AG04450 (cell line): Measurements from ENCODE around the gene COL4A4. TPM values are rescaled to one million over a fixed set of nuclear protein-coding genes. Genes with fewer than 3 reads are reported as not detected.

Experiments used
- CTCF ChIA-PET: fragments of 300-600, 350-600 bp; formaldehyde crosslinking; extraction: SDS; loops from one replicate; lab custom pipeline; 2022; ENCODE audit warnings: antibody characterized with exemption, inconsistent platforms; lab: Charles Lee
- POLR2A ChIA-PET: fragments of 350-600 bp; formaldehyde crosslinking; extraction: SDS; loops from one replicate; lab custom pipeline; 2021; ENCODE audit warnings: antibody characterized with exemption, inconsistent platforms; lab: Yijun Ruan, JAX
- DNase-seq: peaks from one replicate; pipeline ENCODE4 v3.0.0-alpha.2; 2011; ENCODE audit warnings: low read depth, low spot score
- H3K27ac ChIP-seq: one replicate; pipeline ENCODE4 v1.5.1; 2012; ENCODE audit warnings: low read depth, low read length, control low read depth
- H3K27me3 ChIP-seq: one replicate; pipeline ENCODE4 v1.6.0; 2012; ENCODE audit warnings: low read length; ENCODE audit not compliant: control insufficient read depth, insufficient read depth
- H3K4me3 ChIP-seq: 2 replicates; pipeline ENCODE4 v1.5.1; 2011; ENCODE audit warnings: mild to moderate bottlenecking, low read depth, low read length, control low read depth
- H3K9me3 ChIP-seq: 2 replicates; pipeline ENCODE4 v1.5.1; 2012; ENCODE audit warnings: low read length; ENCODE audit not compliant: control insufficient read depth, insufficient read depth
- CTCF ChIP-seq: IDR thresholded peaks from 2 replicates; pipeline ENCODE4 v1.5.1; 2011; ENCODE audit warnings: low read depth, low read length, control low read depth, inconsistent platforms
- polyA plus RNA-seq: library from polyadenylated mRNA; depleted of rRNA; stranded (reverse); fragments of >200 nt; gene quantifications from 2 replicates; pipeline ENCODE4 v1.2.3, GENCODE V29; 2011

The COL4A4 gene
- polyA plus RNA-seq, 1 experiment = 0.06 TPM

DNA sequence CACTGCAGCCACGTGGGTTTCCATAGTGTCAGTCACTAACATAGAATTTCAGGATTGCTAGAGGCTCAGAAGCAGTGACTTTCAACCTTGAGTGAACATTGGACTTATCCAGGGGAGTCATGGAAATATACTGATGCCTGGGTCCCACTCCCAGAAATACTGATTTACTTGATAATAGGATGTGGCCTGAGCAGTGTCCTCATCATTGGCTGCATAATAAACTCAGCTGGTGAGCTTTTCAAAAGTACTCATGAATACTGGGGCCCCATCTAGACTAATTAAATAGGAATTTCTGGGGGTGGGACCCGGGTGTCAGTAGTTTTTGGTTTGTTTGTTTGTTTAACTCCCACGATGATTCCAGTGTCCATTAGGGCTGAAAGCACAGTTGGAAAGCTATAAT, 141.4 kb downstream of the COL4A4 start:
- Histone ChIP-seq H3K27me3 (no peaks in the 10 kb centered on the region), H3K9me3 (no peaks in the 10 kb centered on the region), H3K27ac (no peak overlapping the region), H3K4me3 (no peak overlapping the region)
- no peak for TF ChIP-seq CTCF
- no peak for DNase-seq
- CTCF ChIA-PET = interaction anchor here (0.6 to 3.9 kb wide), 3 partner anchors 11 to 1667 kb away, joined by 3 to 31 read pairs (median 3); no protein-coding TSS in a partner anchor
- POLR2A ChIA-PET = no interaction called here

DNA sequence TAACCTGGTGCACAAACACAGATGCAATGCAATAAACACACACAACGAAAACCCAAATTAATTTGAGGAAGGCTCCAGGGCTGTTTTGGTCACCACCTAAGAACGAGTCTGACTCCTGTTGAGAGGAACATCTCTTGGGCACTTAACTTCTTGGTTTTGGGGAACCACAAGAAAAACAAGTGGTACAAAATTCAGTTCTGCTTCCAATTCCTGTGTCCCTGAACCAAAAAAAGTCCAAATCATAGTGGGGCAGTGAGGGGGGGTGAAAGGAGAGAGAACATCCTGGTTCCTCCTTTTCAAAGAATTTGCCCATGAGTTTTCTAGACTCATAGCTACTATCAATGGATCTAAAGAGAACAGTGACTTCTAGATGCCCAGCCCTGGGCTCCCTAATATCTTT, 143.6 kb downstream of the COL4A4 start:
- no peak for TF ChIP-seq CTCF
- DNase-seq = no peak
- ChIA-PET POLR2A (no interaction called here), CTCF (interaction anchor here (1.2 kb wide), 1 partner anchor 13 kb away, joined by 3 read pairs; no protein-coding TSS in a partner anchor)
- H3K27ac ChIP-seq = no peak overlapping the region
- H3K9me3 ChIP-seq = no peaks in the 10 kb centered on the region
- no peaks in the 10 kb centered on the region for H3K27me3 ChIP-seq
- no peak overlapping the region for H3K4me3 ChIP-seq

- CTCF ChIA-PET = interaction anchor here (1.2 to 2.0 kb wide), 2 partner anchors 16 to 1352 kb away, joined by 3 to 5 read pairs; no protein-coding TSS in a partner anchor
- TF ChIP-seq CTCF = no peak
- Histone ChIP-seq H3K9me3 (no peaks in the 10 kb centered on the region), H3K27me3 (no peaks in the 10 kb centered on the region), H3K27ac (no peak overlapping the region), H3K4me3 (no peak overlapping the region)
- DNase-seq = no peak
- POLR2A ChIA-PET = no interaction called here
Observed at GRCh38 chr2:227016894-227017293, 147.1 kb downstream of the COL4A4 start.

- DNase-seq = no peak
- POLR2A ChIA-PET = no interaction called here
- Histone ChIP-seq H3K9me3 (peaks cover 10% of the 10 kb centered on the region; the same call in 1 of the 2 replicates), H3K27me3 (no peaks in the 10 kb centered on the region), H3K4me3 (no peak overlapping the region), H3K27ac (no peak overlapping the region)
- CTCF ChIA-PET = no interaction called here
- TF ChIP-seq CTCF = no peak
Observed at GRCh38 chr2:227013881-227014280, 150.1 kb downstream of the COL4A4 start.

DNA sequence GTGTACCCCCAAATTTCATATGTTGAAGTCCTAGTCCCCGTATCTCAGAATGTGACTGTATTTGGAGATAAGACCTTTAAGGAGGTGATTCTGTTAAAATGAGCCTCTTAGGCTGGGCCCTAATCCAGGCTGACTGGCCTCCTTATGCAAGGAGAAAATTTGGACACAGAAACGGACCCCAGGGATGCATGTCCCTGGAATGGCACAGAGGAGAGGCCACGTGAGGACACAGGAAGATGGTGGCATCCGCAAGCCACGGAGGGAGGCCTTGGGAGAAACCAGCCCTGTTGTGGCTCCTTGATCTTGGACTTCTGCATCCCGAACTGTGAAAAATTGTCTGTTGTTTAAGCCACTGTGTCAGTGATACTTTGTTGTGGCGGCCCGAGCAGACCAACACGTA, 150.7 kb downstream of the COL4A4 start:
- no peak overlapping the region for H3K27ac ChIP-seq
- no peak overlapping the region for H3K4me3 ChIP-seq
- TF ChIP-seq CTCF = no peak
- no peak for DNase-seq
- ChIA-PET CTCF (no interaction called here), POLR2A (no interaction called here)
- H3K27me3 ChIP-seq = no peaks in the 10 kb centered on the region
- peaks cover 10% of the 10 kb centered on the region; the same call in 1 of the 2 replicates for H3K9me3 ChIP-seq
